HUDEP-2 (cell line): ENCODE measurements around the gene ATP2A1.
"Not testable (repeated sequence)": the region's sequence is repeated elsewhere in the genome, so short reads cannot be mapped to it uniquely, and the experiment has no call there.

Experiments used
- DNase-seq, 76 experiments: peaks; one replicate each; lab custom pipeline; 2025; ENCODE audit not compliant: unreplicated experiment in 76 of 76; lab: John Stamatoyannopoulos, UW

Gene ATP2A1

GRCh38 chr16:28932339-28933141 is 54.3 kb downstream of the ATP2A1 start:
- no peak for DNase-seq

- DNase-seq, result no peak
Measured at GRCh38 chr16:28933171-28933570, 54.9 kb downstream of the ATP2A1 start.

GRCh38 chr16:28935346-28935745 is 57.1 kb downstream of the ATP2A1 start:
- no peak for DNase-seq

- peak in 75 of 76 experiments; percentile 9 to 95 (median 79) for DNase-seq
Measured at GRCh38 chr16:28935924-28936783, 57.9 kb downstream of the ATP2A1 start.

GRCh38 chr16:28936784-28937155 is 58.5 kb downstream of the ATP2A1 start:
- DNase-seq, result no peak

- DNase-seq, result no peak
Measured at GRCh38 chr16:28937222-28937876, 59.1 kb downstream of the ATP2A1 start.

- DNase-seq, result no peak
Measured at GRCh38 chr16:28938721-28939120, 60.4 kb downstream of the ATP2A1 start.

GRCh38 chr16:28939825-28940224 is 61.5 kb downstream of the ATP2A1 start:
- DNase-seq, result not testable (repeated sequence)

GRCh38 chr16:28943281-28943680 is 65.0 kb downstream of the ATP2A1 start:
- no peak for DNase-seq

- DNase-seq, result no peak
Measured at GRCh38 chr16:28946681-28947080, 68.4 kb downstream of the ATP2A1 start.

- DNase-seq, result peak; percentile 53 to 100 (median 99)
Measured at GRCh38 chr16:28950648-28951409, 72.5 kb downstream of the ATP2A1 start, which contains the start of gene NFATC2IP. Gene NFATC2IP, plus strand, starts transcription at chr16:28950937. Its CDS starts 75 bp downstream, at chr16:28951012.

GRCh38 chr16:28951410-28951943 is 73.2 kb downstream of the ATP2A1 start:
- DNase-seq, result peak in 28 of 76 experiments; percentile 7 to 50 (median 30)
